RWPE1 (cell line): Measurements from ENCODE around the gene TNFSF9.

Experiments used
- CTCF ChIA-PET: fragments of 350-600 bp; sonication (Branson Sonifier 250); formaldehyde crosslinking; extraction: SDS; loops from one replicate; lab custom pipeline; 2021; lab: Yijun Ruan, JAX
- POLR2A ChIA-PET: fragments of 400-600 bp; formaldehyde crosslinking; extraction: SDS; loops from one replicate; lab custom pipeline; 2020; ENCODE audit warnings: antibody characterized with exemption; ENCODE audit not compliant: low non-redundant PET; lab: Yijun Ruan, JAX
- DNase-seq: peaks from one replicate; pipeline ENCODE4 v3.0.0; 2012; ENCODE audit warnings: low spot score
- H3K27ac ChIP-seq: fragments of 450-650 bp; 2 replicates; pipeline ENCODE4 v1.5.1; 2017
- CTCF ChIP-seq: fragments of 450-650 bp; conservative IDR thresholded peaks from 2 replicates; pipeline ENCODE4 v1.5.1; 2017; ENCODE audit warnings: low read depth, mild to moderate bottlenecking

The TNFSF9 gene

GRCh38 chr19:6509118-6509971 is 21.5 kb upstream of the TNFSF9 start:
- TF ChIP-seq CTCF = no peak
- no peak overlapping the region for H3K27ac ChIP-seq
- CTCF ChIA-PET = no interaction called here
- no peak for DNase-seq
- POLR2A ChIA-PET = no interaction called here

DNA sequence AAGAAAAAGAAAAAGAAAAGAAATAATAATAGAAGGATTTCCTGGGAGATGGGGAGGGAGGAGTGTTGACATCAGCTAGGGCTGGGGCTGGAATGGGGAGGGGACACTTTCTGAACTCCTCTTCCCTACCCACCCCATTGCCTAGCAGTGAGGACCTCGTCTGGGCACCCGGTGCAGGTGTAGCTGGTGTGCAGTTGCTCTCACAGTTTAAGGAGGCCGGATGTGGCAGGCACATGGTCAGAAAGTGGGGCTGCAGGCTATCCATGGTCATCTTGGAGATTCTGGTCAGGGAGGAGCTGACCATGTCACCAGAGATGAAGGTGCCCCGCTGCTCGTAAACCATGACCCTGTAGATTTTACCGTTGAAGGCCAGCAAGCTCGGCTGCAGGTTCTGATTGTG is 20.2 kb upstream of the TNFSF9 start:
- CTCF ChIA-PET = interaction anchor here (0.6 kb wide), 1 partner anchor 14 kb away, joined by 6 read pairs; no protein-coding TSS in a partner anchor
- DNase-seq = no peak
- no peak for TF ChIP-seq CTCF
- no peak overlapping the region for H3K27ac ChIP-seq
- POLR2A ChIA-PET = no interaction called here

- H3K27ac ChIP-seq = no peak overlapping the region
- no peak for TF ChIP-seq CTCF
- CTCF ChIA-PET = no interaction called here
- DNase-seq = no peak
- POLR2A ChIA-PET = no interaction called here
Measured at GRCh38 chr19:6514089-6514488, 16.7 kb upstream of the TNFSF9 start.

DNA sequence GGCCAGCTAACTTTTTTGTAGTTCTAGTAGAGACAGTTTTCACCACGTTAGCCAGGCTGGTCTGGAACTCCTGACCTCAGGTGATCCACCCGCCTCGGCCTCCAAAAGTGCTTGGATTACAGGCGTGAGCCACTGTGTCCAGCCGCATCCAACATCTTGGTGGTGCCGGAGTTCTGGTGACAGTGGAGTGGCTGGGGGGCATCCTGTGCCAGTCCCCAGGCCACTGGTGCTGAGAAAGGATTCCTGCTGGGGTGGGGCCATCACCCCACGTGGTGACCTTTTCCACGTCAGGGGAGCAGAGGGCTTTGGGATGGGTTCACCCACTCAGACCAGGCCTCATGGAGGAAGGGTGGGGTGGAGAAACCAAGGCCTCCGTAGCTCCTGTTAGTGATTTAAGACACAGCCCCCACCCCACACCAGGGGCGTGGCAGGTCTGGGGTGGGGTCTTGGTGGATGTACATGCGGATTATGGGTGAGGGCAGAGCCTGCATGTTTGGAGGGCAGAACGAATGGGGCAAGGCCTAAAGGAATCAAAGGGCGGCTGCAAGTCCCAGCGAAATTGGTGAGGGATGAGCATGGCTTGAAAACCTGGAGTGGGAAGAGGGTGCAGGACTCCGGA is 15.8 kb upstream of the TNFSF9 start:
- no peak for DNase-seq
- H3K27ac ChIP-seq = peak overlapping the region; percentile 80; the same call in 1 of the 2 replicates
- ChIA-PET POLR2A (no interaction called here), CTCF (no interaction called here)
- TF ChIP-seq CTCF = no peak

- ChIA-PET CTCF (interaction anchor here (0.5 to 1.7 kb wide), 10 partner anchors 10 to 706 kb away, joined by 3 to 14 read pairs (median 4); partner anchors contain the start of gene SLC25A23), POLR2A (no interaction called here)
- no peak for TF ChIP-seq CTCF
- peak overlapping the region; percentile 80 for H3K27ac ChIP-seq
- DNase-seq = peak; percentile 97
Measured at GRCh38 chr19:6516018-6516658, 14.7 kb upstream of the TNFSF9 start.

- CTCF ChIA-PET = interaction anchor here (0.5 to 1.7 kb wide), 11 partner anchors 10 to 705 kb away, joined by 3 to 14 read pairs (median 4); partner anchors contain the start of gene SLC25A23
- peak; percentile 86 for DNase-seq
- peak overlapping the region; percentile 80 for H3K27ac ChIP-seq
- peak; percentile 97 for TF ChIP-seq CTCF
- POLR2A ChIA-PET = interaction anchor here (0.7 kb wide), 1 partner anchor 14 kb away, joined by 3 read pairs; no protein-coding TSS in a partner anchor
Measured at GRCh38 chr19:6516659-6517291, 14.1 kb upstream of the TNFSF9 start.
